ENCODE results near the gene FAM151A. TPM values are rescaled to one million over a fixed set of nuclear protein-coding genes. Genes with fewer than 3 reads are reported as not detected.

FAM151A gene
- total and polyA plus RNA-seq, 9 donors, result 0.06 TPM; not detected in 8

- H3K27me3 ChIP-seq, result no peaks in the 10 kb centered on the region
- H3K27ac ChIP-seq, result no peak overlapping the region
- H3K36me3 ChIP-seq, result no peaks in the 10 kb centered on the region
- intact Hi-C loops (cut with DNase I), result no loop called here
- TF ChIP-seq POLR2A (IDR thresholded peaks at IDR 0.05) (no peak), CTCF (IDR thresholded peaks at IDR 0.05) (no peak), EP300 (IDR thresholded peaks at IDR 0.05) (no peak)
- H3K4me1 ChIP-seq (ENCODE audit: insufficient read depth), result no peaks in the 10 kb centered on the region
- no peaks in the 10 kb centered on the region for H3K9me3 ChIP-seq
- WGBS, 3 donors, result 94 to 95% (median 95%) methylated on average over 2 of the region's 2 CpGs
- no peak overlapping the region for H3K4me3 ChIP-seq
- DNase-seq, result no peak
Observed at GRCh38 chr1:54658164-54658913, 35.0 kb upstream of the FAM151A start.

- no peak for DNase-seq
- 90 to 96% (median 91%) methylated on average over 4 of the region's 4 CpGs for WGBS, 3 donors
- Histone ChIP-seq H3K36me3 (no peaks in the 10 kb centered on the region), H3K4me1 (ENCODE audit: insufficient read depth) (no peaks in the 10 kb centered on the region), H3K4me3 (no peak overlapping the region), H3K27ac (no peak overlapping the region), H3K9me3 (no peaks in the 10 kb centered on the region), H3K27me3 (no peaks in the 10 kb centered on the region)
- intact Hi-C loops (cut with DNase I), result no loop called here
- no peak for TF ChIP-seq EP300 (IDR thresholded peaks at IDR 0.05)
- no peak for TF ChIP-seq CTCF (IDR thresholded peaks at IDR 0.05)
- TF ChIP-seq POLR2A (IDR thresholded peaks at IDR 0.05), result no peak
Observed at GRCh38 chr1:54653036-54653435, 29.7 kb upstream of the FAM151A start.

GRCh38 chr1:54652168-54652567, 28.8 kb upstream of the FAM151A start:
- no peaks in the 10 kb centered on the region for H3K4me1 ChIP-seq (ENCODE audit: insufficient read depth)
- intact Hi-C loops (cut with DNase I), result no loop called here

GRCh38 chr1:54651608-54652007, 28.3 kb upstream of the FAM151A start:
- H3K36me3 ChIP-seq, result no peaks in the 10 kb centered on the region
- no peak for DNase-seq
- no peak overlapping the region for H3K4me3 ChIP-seq
- no peaks in the 10 kb centered on the region for H3K4me1 ChIP-seq (ENCODE audit: insufficient read depth)
- H3K27ac ChIP-seq, result no peak overlapping the region
- no peaks in the 10 kb centered on the region for H3K9me3 ChIP-seq
- TF ChIP-seq POLR2A (IDR thresholded peaks at IDR 0.05) (no peak), CTCF (IDR thresholded peaks at IDR 0.05) (no peak), EP300 (IDR thresholded peaks at IDR 0.05) (no peak)
- intact Hi-C loops (cut with DNase I), result no loop called here
- no peaks in the 10 kb centered on the region for H3K27me3 ChIP-seq
- 60 to 87% (median 85%) methylated on average over 3 of the region's 3 CpGs for WGBS, 3 donors

More at GRCh38 chr1:54652168-54652567, 28.8 kb upstream of the FAM151A start:
- Histone ChIP-seq H3K9me3 (no peaks in the 10 kb centered on the region), H3K36me3 (no peaks in the 10 kb centered on the region), H3K27me3 (no peaks in the 10 kb centered on the region), H3K4me3 (no peak overlapping the region), H3K27ac (no peak overlapping the region)
- no peak for DNase-seq
- no peak for TF ChIP-seq POLR2A (IDR thresholded peaks at IDR 0.05)
- no peak for TF ChIP-seq EP300 (IDR thresholded peaks at IDR 0.05)
- no peak for TF ChIP-seq CTCF (IDR thresholded peaks at IDR 0.05)
